ENCODE measurements around the gene ZNF786.

GRCh38 chr7:149041350-149041749 is 49.2 kb downstream of the ZNF786 start:
- no peak for TF ChIP-seq EZH2 (IDR thresholded peaks at IDR 0.05; ENCODE audit: low read length, missing control alignments)
- no peak for TF ChIP-seq CTCF (conservative IDR thresholded peaks at IDR 0.05 in 1 of 2, IDR thresholded peaks at IDR 0.05 in 1 of 2; ENCODE audit: low read depth in 1 of 2, low read length in 2 of 2)
